HepG2 (cell line): Measurements from ENCODE around the gene CUEDC2. TPM values are rescaled to one million over a fixed set of nuclear protein-coding genes. Genes with fewer than 3 reads are reported as not detected.

Experiments used
- ATAC-seq: fragments of 200-7000 bp; cut with Tn5 transposase; 3 replicates; pipeline ENCODE4 v1.9.1; 2020; ENCODE audit warnings: mild to moderate bottlenecking, moderate library complexity
- BruUV-seq: library from RNA; stranded (reverse); fragments of 400-500 nt; replicated peaks from 2 replicates; lab custom pipeline; 2021; lab: Mats Ljungman, UMichigan
- CTCF ChIA-PET: fragments of 300-600 bp; formaldehyde crosslinking; extraction: SDS; loops from one replicate; lab custom pipeline; 2021; ENCODE audit warnings: low total read pairs, inconsistent platforms, low intra/inter-chr PET ratio; lab: Yijun Ruan, JAX
- POLR2A ChIA-PET: fragments of 350-600 bp; sonication (Branson Sonifier 250); formaldehyde crosslinking; loops from one replicate; lab custom pipeline; 2020; ENCODE audit warnings: antibody characterized with exemption, inconsistent platforms; lab: Yijun Ruan, JAX
- DNase-seq: peaks from one replicate; pipeline ENCODE4 v3.0.0-alpha.2; 2015; ENCODE audit warnings: low spot score
- FAIRE-seq: peaks from 3 replicates; lab custom pipeline; 2011; peaks lifted over from hg19 to GRCh38; lab: Jason Lieb, UNC
- H2AFZ ChIP-seq: one replicate; pipeline ENCODE4 v1.6.1; 2011; ENCODE audit warnings: low read length, inconsistent platforms
- H3K27ac ChIP-seq: fragments of 300-600 bp; 3 replicates; pipeline ENCODE4 v1.8.0; 2011; ENCODE audit warnings: mixed run types, mild to moderate bottlenecking, mixed read lengths, low read length, inconsistent platforms; ENCODE audit not compliant: insufficient read depth; ENCODE audit errors: extremely low read length
- H3K27me3 ChIP-seq, 2 experiments: fragments of 200-600 bp in 1 of 2; 2 replicates in 1 of 2; 3 replicates in 1 of 2; pipeline versions ENCODE4 v1.6.0 to v1.8.0; 2011; ENCODE audit warnings: low read length in 2 of 2, mild to moderate bottlenecking in 2 of 2, moderate library complexity in 2 of 2, inconsistent platforms in 1 of 2; ENCODE audit not compliant: insufficient read depth in 2 of 2, control insufficient read depth in 1 of 2
- H3K36me3 ChIP-seq, 2 experiments: fragments of 200-600 bp in 1 of 2; replicated peaks in 1 of 2; 2 replicates in 1 of 2; 3 replicates in 1 of 2; pipeline versions ENCODE4 v1.5.1 to v1.8.0; 2011; ENCODE audit warnings: low read length in 2 of 2, inconsistent platforms in 1 of 2; ENCODE audit not compliant: insufficient read depth in 2 of 2, control insufficient read depth in 1 of 2
- H3K4me1 ChIP-seq: 2 replicates; pipeline ENCODE4 v1.5.1; 2012; ENCODE audit warnings: low read length, inconsistent platforms; ENCODE audit not compliant: insufficient read depth
- H3K4me2 ChIP-seq: 2 replicates; pipeline ENCODE4 v1.6.0; 2011; ENCODE audit warnings: low read depth, low read length, inconsistent platforms
- H3K4me3 ChIP-seq, 3 experiments: fragments of 200-600 bp in 1 of 3; sonication (generic), shearing (Covaris generic) in 1 of 3; replicated peaks in 1 of 3; 2 replicates each; pipeline ENCODE4 v1.5.1; 2011 to 2016; ENCODE audit warnings: low read length in 3 of 3, inconsistent platforms in 2 of 3, low read depth in 2 of 3, mild to moderate bottlenecking in 2 of 3, control low read depth in 1 of 3, mixed read lengths in 1 of 3; ENCODE audit not compliant: insufficient read depth in 1 of 3
- H3K79me2 ChIP-seq: one replicate; pipeline ENCODE4 v1.6.1; 2011; ENCODE audit warnings: low read length, inconsistent platforms; ENCODE audit not compliant: insufficient read depth
- H3K9ac ChIP-seq: 2 replicates; pipeline ENCODE4 v1.6.0; 2011; ENCODE audit warnings: mild to moderate bottlenecking, low read depth, low read length, inconsistent platforms; ENCODE audit not compliant: insufficient read depth
- H3K9me3 ChIP-seq: 2 replicates; pipeline ENCODE4 v1.5.1; 2012; ENCODE audit warnings: mild to moderate bottlenecking, low read length
- H4K20me1 ChIP-seq: 2 replicates; pipeline ENCODE4 v1.6.0; 2011; ENCODE audit warnings: inconsistent platforms, mild to moderate bottlenecking, low read length, moderate library complexity; ENCODE audit not compliant: insufficient read depth
- ATF6 ChIP-seq: sonication (generic); formaldehyde crosslinking; conservative IDR thresholded peaks from 2 replicates; pipeline ENCODE4 v1.4.0; 2020; ENCODE audit warnings: missing genetic modification reagents
- CBX5 ChIP-seq: sonication (generic); formaldehyde crosslinking; IDR thresholded peaks from 2 replicates; pipeline ENCODE4 v1.4.0; 2020; ENCODE audit warnings: missing genetic modification reagents, borderline replicate concordance
- ELF3 ChIP-seq: IDR thresholded peaks from 2 replicates; pipeline ENCODE4 v1.6.1; 2016; ENCODE audit warnings: missing genetic modification reagents, missing compliant biosample characterization
- HMG20B ChIP-seq: conservative IDR thresholded peaks from 2 replicates; pipeline ENCODE4 v1.6.1; 2016; ENCODE audit warnings: missing genetic modification reagents, missing compliant biosample characterization
- HNF1A ChIP-seq, 2 experiments: sonication (generic) in 1 of 2; formaldehyde crosslinking in 1 of 2; IDR thresholded peaks; 2 replicates each; pipeline versions ENCODE4 v1.4.0 to v1.6.1; 2016 to 2020; ENCODE audit warnings: borderline replicate concordance in 1 of 2, low read depth in 1 of 2, mild to moderate bottlenecking in 1 of 2, missing genetic modification reagents in 1 of 2
- NR2F1 ChIP-seq, 2 experiments: fragments of 450-650 bp in 1 of 2; formaldehyde crosslinking in 1 of 2; IDR thresholded peaks; 2 replicates each; pipeline versions ENCODE4 v1.5.0 to v1.6.1; 2016 to 2020; ENCODE audit warnings: mild to moderate bottlenecking in 1 of 2, missing compliant biosample characterization in 1 of 2, missing genetic modification reagents in 1 of 2, moderate library complexity in 1 of 2
- SNAPC2 ChIP-seq: sonication (generic); formaldehyde crosslinking; IDR thresholded peaks from 2 replicates; pipeline ENCODE4 v1.8.1; 2022; ENCODE audit warnings: mild to moderate bottlenecking, missing genetic modification reagents
- STAG1 ChIP-seq: sonication (generic); formaldehyde crosslinking; IDR thresholded peaks from 2 replicates; pipeline ENCODE4 v1.4.0; 2020; ENCODE audit warnings: missing genetic modification reagents
- TAF1 ChIP-seq: sonication (generic); formaldehyde crosslinking; IDR thresholded peaks from 2 replicates; pipeline ENCODE4 v1.4.0; 2020; ENCODE audit warnings: missing genetic modification reagents
- ZBTB10 ChIP-seq: sonication (generic); formaldehyde crosslinking; IDR thresholded peaks from 2 replicates; pipeline ENCODE4 v1.4.0; 2020; ENCODE audit warnings: missing genetic modification reagents, borderline replicate concordance
- ZNF530 ChIP-seq: sonication (generic); formaldehyde crosslinking; IDR thresholded peaks from 2 replicates; pipeline ENCODE4 v1.5.0; 2020; ENCODE audit warnings: low read depth, mild to moderate bottlenecking, missing genetic modification reagents
- WGBS: methylation state at CpG from one replicate; pipeline ENCODE4 v1.1.6; 2017; ENCODE audit warnings: low lambda C conversion rate; 5-methylcytosine and 5-hydroxymethylcytosine counted together
- in situ Hi-C: cut with HindIII; loops from 2 replicates; pipeline ENCODE4 v1.10.0; 2017; ENCODE audit warnings: low pct_unique_long_range_greater_than_20kb; ENCODE audit not compliant: extremely low pct_ligation_motif_present
- intact Hi-C: fragments of 100-400 bp; cut with micrococcal nuclease; formaldehyde crosslinking; loops from one replicate; pipeline ENCODE4 v1.10.0; 2022; ENCODE audit not compliant: unreplicated experiment
- polyA plus RNA-seq, 8 experiments: library from polyadenylated mRNA; depleted of rRNA in 3 of 8; stranded (reverse) in 7 of 8; unstranded in 1 of 8; fragments of >200 nt; fragmentation: Illumina TruSeq in 4 of 8; extraction: Trizol in 4 of 8; gene quantifications; 2 replicates each; pipeline versions ENCODE4 v1.2.1 to v1.2.3, GENCODE V29; 2011 to 2016; ENCODE audit warnings: low read depth in 4 of 8, missing spikeins in 1 of 8, mixed read lengths in 1 of 8; ENCODE audit not compliant: insufficient read depth in 1 of 8
- total RNA-seq, 5 experiments: library from RNA; depleted of rRNA; stranded (reverse); fragments of >200 nt; fragmentation: Illumina TruSeq; extraction: Trizol; gene quantifications; 2 replicates each; pipeline ENCODE4 v1.2.3, GENCODE V29; 2016; ENCODE audit warnings: low read depth in 1 of 5

CUEDC2 gene
- total and polyA plus RNA-seq, 2 of the 13 experiments (the other 11 are each of a cell fraction or from before 2014, with no cell fraction given) = 13.1 to 18.4 TPM

GRCh38 chr10:102405632-102406031 is 26.7 kb downstream of the CUEDC2 start:
- no peak overlapping the region for H3K27ac ChIP-seq
- ChIA-PET CTCF (no interaction called here), POLR2A (interaction anchor here (2.2 kb wide), 1 partner anchor 10 kb away, joined by 7 read pairs; the partner anchor contains the start of gene NFKB2)
- FAIRE-seq (no peak), DNase-seq (no peak), ATAC-seq (no peak)
- peaks cover 0 to 4% of the 10 kb centered on the region in 2 experiments; a peak in 1 of 5 replicates for H3K36me3 ChIP-seq
- BruUV-seq = no TSS peak
- no peak overlapping the region for H3K4me3 ChIP-seq
- WGBS = 45% methylated on average over 5 of the region's 6 CpGs
- H2AFZ ChIP-seq = no peak overlapping the region
- H3K27me3 ChIP-seq = peaks cover 15 to 39% of the 10 kb centered on the region in 2 experiments
- H3K9ac ChIP-seq = no peak overlapping the region
- no peak overlapping the region for H3K4me2 ChIP-seq
- intact Hi-C loops (no loop called here), in situ Hi-C loops (loop anchor here (10.0 kb wide), 1 partner anchor 69 kb away; no protein-coding TSS in a partner anchor)
- peaks cover 25% of the 10 kb centered on the region for H3K4me1 ChIP-seq
- H4K20me1 ChIP-seq = 0 out of 2 replicates have a peak, but pooled peaks cover 4% of the 10 kb centered on the region
- H3K79me2 ChIP-seq = no peaks in the 10 kb centered on the region
- H3K9me3 ChIP-seq = no peaks in the 10 kb centered on the region
- no peak for TF ChIP-seq ATF6
- no peak for TF ChIP-seq CBX5
- TF ChIP-seq HMG20B (CRISPR knock-in tag) = no peak
- no peak for TF ChIP-seq ELF3
- no peak for TF ChIP-seq STAG1 (CRISPR knock-in tag)
- no peak for TF ChIP-seq ZNF530 (CRISPR knock-in tag)
- no peak for TF ChIP-seq NR2F1 (CRISPR knock-in tag; IDR thresholded peaks at IDR 0.05)
- no peak for TF ChIP-seq HNF1A (IDR thresholded peaks at IDR 0.05; ENCODE audit: low read depth)
- TF ChIP-seq HNF1A (CRISPR knock-in tag; IDR thresholded peaks at IDR 0.05; ENCODE audit: borderline replicate concordance) = no peak
- TF ChIP-seq ZBTB10 (CRISPR knock-in tag) = no peak
- TF ChIP-seq TAF1 (CRISPR knock-in tag) = no peak
- TF ChIP-seq SNAPC2 (CRISPR knock-in tag) = no peak
